ENCODE measurements around the gene LILRB2.

Gene LILRB2

DNA sequence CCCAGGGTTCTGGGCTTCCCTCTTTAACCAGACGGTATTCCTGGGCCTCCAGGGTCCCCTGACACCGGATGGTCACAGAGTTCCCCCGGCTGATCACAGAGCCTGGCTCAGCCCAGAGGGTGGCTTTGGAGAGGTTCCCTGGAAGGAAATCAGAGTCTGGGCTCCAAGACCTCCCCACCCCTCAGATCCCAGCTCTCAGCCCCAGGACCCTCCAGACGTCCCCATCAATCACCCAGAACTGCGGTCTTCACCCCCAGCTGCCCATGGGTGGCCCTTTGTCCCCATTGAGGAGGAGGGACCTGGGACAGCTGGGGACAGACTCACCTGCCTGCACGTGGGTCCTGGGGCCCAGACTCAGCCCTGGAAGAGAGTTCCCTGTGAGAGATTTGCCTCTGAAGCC is 31.1 kb upstream of the LILRB2 start:
- H3K27ac ChIP-seq = peak overlapping the region in 10 of 11 experiments; percentile 14 to 82 (median 58); a peak in 18 of 22 replicates
- H3K4me1 ChIP-seq = peaks cover 18 to 78% (median 42%) of the 10 kb centered on the region in 10 experiments
- peak overlapping the region; percentile 64 to 98 (median 79); a peak in 21 of 22 replicates for H3K4me2 ChIP-seq
- TF ChIP-seq Cebpa-rat (IDR thresholded peaks at IDR 0.05) = no peak
- H3K4me3 ChIP-seq = peak overlapping the region in 5 of 10 experiments; percentile 53 to 66 (median 60); a peak in 9 of 20 replicates
- no peaks in the 10 kb centered on the region for H3K27me3 ChIP-seq
- H3K9ac ChIP-seq = peak overlapping the region in 8 of 11 experiments; percentile 4 to 79 (median 62); a peak in 12 of 22 replicates
- H3K36me3 ChIP-seq = peaks cover 0 to 35% (median 0%) of the 10 kb centered on the region in 11 experiments; a peak in 6 of 22 replicates
- 0 out of 22 replicates have a peak, but pooled peaks cover 0 to 8% (median 0%) of the 10 kb centered on the region in 11 experiments for H3K9me3 ChIP-seq (replicated peaks in 1 of 11)
- 0 out of 22 replicates have a peak, but pooled peaks cover 0 to 10% (median 0%) of the 10 kb centered on the region in 11 experiments for H4K20me1 ChIP-seq

DNA sequence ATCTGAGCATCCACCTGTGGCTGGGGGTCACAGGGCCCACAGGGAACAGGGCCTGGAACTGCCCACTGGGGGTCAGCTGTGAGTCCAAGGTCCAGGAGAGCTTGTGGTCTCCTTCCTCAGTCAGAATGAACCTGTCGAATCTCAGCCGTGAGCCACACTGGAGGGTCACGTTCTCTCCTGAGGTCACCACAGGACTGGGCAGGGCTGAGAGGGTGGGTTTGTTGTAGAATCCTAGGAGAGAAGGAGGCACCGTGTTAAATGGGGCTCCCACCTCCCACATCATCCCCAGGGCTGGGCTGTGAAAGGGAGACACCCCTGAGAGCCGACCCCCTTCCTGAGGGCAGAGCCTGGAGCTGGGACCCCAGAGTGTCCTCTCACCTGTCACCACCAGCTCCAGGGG is 30.6 kb upstream of the LILRB2 start:
- TF ChIP-seq Cebpa-rat (IDR thresholded peaks at IDR 0.05) = no peak

DNA sequence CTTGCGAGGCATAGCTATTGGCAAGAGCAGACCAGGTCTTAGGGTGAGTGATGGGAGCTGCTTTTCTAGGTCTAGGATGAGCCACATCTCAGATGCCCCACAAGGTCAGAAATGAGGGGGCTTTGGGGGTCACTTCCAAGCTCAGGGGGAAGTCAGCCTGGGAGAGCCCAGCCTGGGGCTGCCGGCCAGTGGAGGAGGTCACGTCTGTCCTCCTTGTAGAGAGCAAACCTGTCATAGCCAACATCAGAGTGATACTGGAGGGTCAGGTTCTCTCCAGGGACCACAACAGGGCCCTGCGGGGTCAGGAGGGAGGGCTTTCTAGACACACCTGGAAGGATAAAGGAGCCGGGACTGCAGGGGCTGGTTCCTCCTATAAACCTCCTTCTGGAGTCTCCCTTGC is 29.6 kb upstream of the LILRB2 start:
- Histone ChIP-seq H3K27ac (no peak overlapping the region; a peak in 1 of 22 replicates), H3K27me3 (no peaks in the 10 kb centered on the region), H3K9ac (peak overlapping the region in 2 of 11 experiments; percentile 66 to 79; a peak in 4 of 22 replicates), H3K4me2 (peak overlapping the region in 4 of 11 experiments; percentile 16 to 98 (median 98); a peak in 7 of 22 replicates), H3K36me3 (peaks cover 0 to 49% (median 0%) of the 10 kb centered on the region in 11 experiments; a peak in 7 of 22 replicates), H3K4me1 (peaks cover 14 to 80% (median 36%) of the 10 kb centered on the region in 10 experiments), H3K4me3 (peak overlapping the region in 3 of 10 experiments; percentile 55 to 66 (median 60); a peak in 6 of 20 replicates), H4K20me1 (0 out of 22 replicates have a peak, but pooled peaks cover 0 to 10% (median 0%) of the 10 kb centered on the region in 11 experiments), H3K9me3 (replicated peaks in 1 of 11) (0 out of 22 replicates have a peak, but pooled peaks cover 0 to 14% (median 0%) of the 10 kb centered on the region in 11 experiments)
- no peak for TF ChIP-seq Cebpa-rat (IDR thresholded peaks at IDR 0.05)

More for the DNA sequence above, 30.6 kb upstream of the LILRB2 start:
- 0 out of 22 replicates have a peak, but pooled peaks cover 0 to 14% (median 0%) of the 10 kb centered on the region in 11 experiments for H3K9me3 ChIP-seq (replicated peaks in 1 of 11)
- 0 out of 22 replicates have a peak, but pooled peaks cover 0 to 10% (median 0%) of the 10 kb centered on the region in 11 experiments for H4K20me1 ChIP-seq
- peaks cover 16 to 78% (median 36%) of the 10 kb centered on the region in 10 experiments for H3K4me1 ChIP-seq
- no peaks in the 10 kb centered on the region for H3K27me3 ChIP-seq
- peak overlapping the region in 6 of 11 experiments; percentile 75 to 98 (median 96); a peak in 11 of 22 replicates for H3K4me2 ChIP-seq
- H3K4me3 ChIP-seq = peak overlapping the region in 5 of 10 experiments; percentile 53 to 66 (median 60); a peak in 8 of 20 replicates
- H3K9ac ChIP-seq = peak overlapping the region in 5 of 11 experiments; percentile 57 to 79 (median 73); a peak in 7 of 22 replicates
- peaks cover 0 to 40% (median 0%) of the 10 kb centered on the region in 11 experiments; a peak in 7 of 22 replicates for H3K36me3 ChIP-seq
- peak overlapping the region in 7 of 11 experiments; percentile 14 to 82 (median 57); a peak in 6 of 22 replicates for H3K27ac ChIP-seq

DNA sequence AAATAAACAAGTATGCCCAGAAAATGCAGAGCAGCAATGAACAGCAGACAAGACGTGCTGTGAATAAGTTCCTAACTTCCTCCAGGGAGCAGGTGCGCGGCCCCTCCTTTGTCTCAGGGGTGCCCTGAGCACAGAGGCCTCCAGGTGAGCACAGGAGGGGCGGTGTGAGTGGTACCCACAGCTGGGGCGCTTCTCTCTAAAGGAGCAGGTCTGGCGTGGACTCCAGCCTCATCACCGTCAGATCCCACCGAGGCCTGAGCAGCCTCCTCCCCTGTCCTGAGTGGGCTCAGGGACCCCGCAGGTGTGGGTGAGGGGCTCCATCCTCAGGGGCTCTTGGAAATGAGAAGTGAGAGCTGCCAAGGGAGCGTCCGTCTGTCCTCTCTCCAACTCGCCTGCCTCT is 28.9 kb upstream of the LILRB2 start:
- Histone ChIP-seq H3K4me3 (peak overlapping the region in 3 of 10 experiments; percentile 55 to 66 (median 60); a peak in 6 of 20 replicates), H3K27ac (no peak overlapping the region), H3K36me3 (peaks cover 0 to 49% (median 0%) of the 10 kb centered on the region in 11 experiments; a peak in 7 of 22 replicates), H3K27me3 (no peaks in the 10 kb centered on the region), H3K4me2 (peak overlapping the region in 5 of 11 experiments; percentile 9 to 98 (median 97); a peak in 8 of 22 replicates), H3K4me1 (peaks cover 20 to 86% (median 43%) of the 10 kb centered on the region in 10 experiments), H4K20me1 (0 out of 22 replicates have a peak, but pooled peaks cover 0 to 10% (median 0%) of the 10 kb centered on the region in 11 experiments), H3K9ac (peak overlapping the region in 2 of 11 experiments; percentile 66 to 79; a peak in 4 of 22 replicates), H3K9me3 (replicated peaks in 1 of 11) (0 out of 22 replicates have a peak, but pooled peaks cover 0 to 14% (median 0%) of the 10 kb centered on the region in 11 experiments)
- no peak for TF ChIP-seq Cebpa-rat (IDR thresholded peaks at IDR 0.05)

DNA sequence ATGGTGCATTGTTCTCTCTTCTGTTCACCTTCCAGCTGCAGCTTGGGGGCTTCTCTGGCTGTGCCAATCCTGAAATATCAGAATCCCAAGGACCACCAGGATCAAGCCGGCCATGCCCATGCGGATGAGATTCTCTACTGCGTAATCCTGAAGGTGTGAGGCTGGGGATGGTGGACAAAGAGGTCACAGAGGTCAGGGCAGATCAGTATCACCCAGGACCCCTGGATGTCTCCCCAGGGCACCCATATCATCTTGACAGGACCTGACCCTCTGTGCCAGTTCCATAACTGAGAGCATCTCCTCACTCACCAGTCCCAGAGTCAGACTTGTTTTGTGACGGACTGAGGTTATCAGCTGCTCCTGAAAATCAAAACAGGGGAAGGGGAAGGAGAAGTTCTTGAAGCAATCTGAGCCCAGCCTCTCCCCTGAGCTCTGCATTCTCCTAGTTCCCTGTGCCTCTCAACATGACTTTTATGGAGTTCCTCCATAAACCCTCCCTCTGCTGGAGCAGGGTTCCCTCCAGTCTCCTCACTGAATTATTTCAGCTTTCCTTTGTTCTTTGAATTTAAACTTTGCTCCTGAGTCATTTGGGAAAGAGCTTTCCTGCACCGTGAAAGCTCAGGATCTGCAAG is 26.6 kb upstream of the LILRB2 start:
- H3K4me3 ChIP-seq = no peak overlapping the region
- peaks cover 30 to 94% (median 52%) of the 10 kb centered on the region in 10 experiments for H3K4me1 ChIP-seq
- peaks cover 0 to 49% (median 0%) of the 10 kb centered on the region in 11 experiments; a peak in 7 of 22 replicates for H3K36me3 ChIP-seq
- no peak overlapping the region for H3K9ac ChIP-seq
- TF ChIP-seq Cebpa-rat (IDR thresholded peaks at IDR 0.05) = no peak
- no peaks in the 10 kb centered on the region for H3K27me3 ChIP-seq
- H3K4me2 ChIP-seq = peak overlapping the region in 4 of 11 experiments; percentile 7 to 79 (median 56); a peak in 6 of 22 replicates
- H3K27ac ChIP-seq = no peak overlapping the region
- 0 out of 22 replicates have a peak, but pooled peaks cover 0 to 10% (median 0%) of the 10 kb centered on the region in 11 experiments for H4K20me1 ChIP-seq
- H3K9me3 ChIP-seq (replicated peaks in 1 of 11) = 0 out of 22 replicates have a peak, but pooled peaks cover 0 to 14% (median 0%) of the 10 kb centered on the region in 11 experiments

DNA sequence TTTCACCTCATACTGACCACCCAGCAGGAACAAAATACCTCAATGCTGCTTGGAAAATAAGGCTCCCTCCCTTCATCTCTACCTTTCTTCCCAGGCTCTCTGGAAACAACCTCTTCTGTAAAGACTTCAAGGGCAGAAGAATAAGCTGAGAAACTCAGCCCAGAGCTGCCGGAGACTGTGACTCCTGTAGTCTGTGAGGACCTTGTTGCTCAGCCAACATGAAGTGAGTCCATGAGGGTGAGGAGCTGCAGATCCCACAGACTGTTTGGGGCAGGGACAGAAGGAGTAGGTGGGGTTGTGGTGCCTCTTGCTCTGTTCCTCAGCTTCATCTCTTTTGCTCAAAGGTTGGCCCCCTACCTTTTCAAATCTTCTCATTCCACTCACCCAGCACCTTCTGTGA is 24.2 kb upstream of the LILRB2 start:
- Histone ChIP-seq H3K4me2 (peak overlapping the region in 9 of 11 experiments; percentile 54 to 89 (median 74); a peak in 16 of 22 replicates), H3K36me3 (peaks cover 0 to 34% (median 0%) of the 10 kb centered on the region in 11 experiments; a peak in 7 of 22 replicates), H3K4me1 (peaks cover 32 to 91% (median 56%) of the 10 kb centered on the region in 10 experiments), H3K9ac (no peak overlapping the region), H3K4me3 (no peak overlapping the region), H3K9me3 (replicated peaks in 1 of 11) (peaks cover 0 to 20% (median 0%) of the 10 kb centered on the region in 11 experiments; a peak in 2 of 22 replicates), H4K20me1 (0 out of 22 replicates have a peak, but pooled peaks cover 0 to 5% (median 0%) of the 10 kb centered on the region in 11 experiments), H3K27ac (peak overlapping the region in 3 of 11 experiments; percentile 5 to 72 (median 44); a peak in 2 of 22 replicates), H3K27me3 (no peaks in the 10 kb centered on the region)
- no peak for TF ChIP-seq Cebpa-rat (IDR thresholded peaks at IDR 0.05)

DNA sequence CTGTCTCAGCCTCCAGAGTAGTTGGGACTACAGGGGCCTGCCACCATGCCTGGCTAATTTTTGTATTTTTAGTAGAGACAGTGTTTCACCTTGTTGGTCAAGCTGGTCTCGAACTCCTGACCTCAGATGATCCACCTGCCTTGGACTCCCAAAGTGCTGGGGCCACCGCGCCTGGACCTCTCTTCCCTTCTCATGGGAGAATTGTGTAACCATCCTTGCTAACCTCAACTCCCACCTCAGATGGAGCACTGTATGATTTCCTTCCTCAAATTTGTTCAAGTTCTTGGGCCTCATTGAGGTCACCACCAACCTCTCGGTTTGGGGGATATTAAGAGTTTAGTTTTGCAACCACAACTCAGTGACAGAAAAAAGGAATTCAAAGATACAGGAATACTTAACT is 21.3 kb upstream of the LILRB2 start:
- peak in 10 of 11 experiments; percentile 41 to 89 (median 74); a peak in 16 of 22 replicates for TF ChIP-seq Cebpa-rat (IDR thresholded peaks at IDR 0.05)
- Histone ChIP-seq H4K20me1 (no peaks in the 10 kb centered on the region), H3K9ac (peak overlapping the region in 6 of 11 experiments; percentile 3 to 53 (median 26); a peak in 7 of 22 replicates), H3K27me3 (no peaks in the 10 kb centered on the region), H3K9me3 (replicated peaks in 1 of 11) (peaks cover 0 to 14% (median 0%) of the 10 kb centered on the region in 11 experiments; a peak in 2 of 22 replicates), H3K4me2 (peak overlapping the region; percentile 18 to 96 (median 74)), H3K4me1 (peaks cover 55 to 95% (median 78%) of the 10 kb centered on the region in 10 experiments), H3K4me3 (peak overlapping the region in 2 of 10 experiments; percentile 11 to 14; a peak in 1 of 20 replicates), H3K36me3 (peaks cover 0 to 17% (median 0%) of the 10 kb centered on the region in 11 experiments; a peak in 7 of 22 replicates), H3K27ac (peak overlapping the region; percentile 1 to 72 (median 64); a peak in 19 of 22 replicates)

DNA sequence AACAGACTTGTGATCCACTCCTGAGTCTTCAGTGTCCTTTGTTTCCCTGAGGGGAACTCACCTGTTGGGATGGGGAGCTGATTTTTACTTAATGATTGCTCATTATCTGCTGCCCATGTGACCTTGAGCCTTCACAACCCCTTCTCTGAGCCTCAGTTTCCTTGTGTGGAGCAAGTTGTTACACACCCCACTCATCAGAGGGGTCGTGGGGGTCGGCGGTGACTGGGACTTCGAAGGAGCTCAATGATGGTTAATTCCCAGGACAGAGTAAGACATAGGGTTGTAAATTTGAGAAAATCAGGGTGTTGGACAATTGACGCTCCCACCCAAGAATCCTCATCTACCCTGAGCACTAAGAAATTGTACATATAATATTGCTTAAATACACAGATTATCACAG is 18.6 kb upstream of the LILRB2 start:
- no peak for TF ChIP-seq Cebpa-rat (IDR thresholded peaks at IDR 0.05)
- no peak overlapping the region for H3K4me3 ChIP-seq

More for the DNA sequence above, 18.6 kb upstream of the LILRB2 start:
- H3K27ac ChIP-seq = peak overlapping the region in 4 of 11 experiments; percentile 14 to 54 (median 30); a peak in 8 of 22 replicates
- peaks cover 0 to 9% (median 2%) of the 10 kb centered on the region in 11 experiments; a peak in 14 of 22 replicates for H3K9me3 ChIP-seq (replicated peaks in 1 of 11)
- H3K9ac ChIP-seq = no peak overlapping the region
- peaks cover 0 to 12% (median 0%) of the 10 kb centered on the region in 11 experiments; a peak in 3 of 22 replicates for H3K36me3 ChIP-seq
- H3K4me2 ChIP-seq = peak overlapping the region; percentile 59 to 87 (median 78)
- peaks cover 48 to 71% (median 62%) of the 10 kb centered on the region in 10 experiments for H3K4me1 ChIP-seq
- no peaks in the 10 kb centered on the region for H3K27me3 ChIP-seq
- no peaks in the 10 kb centered on the region for H4K20me1 ChIP-seq
